ENCODE results near the gene GPR157. TPM values are rescaled to one million over a fixed set of nuclear protein-coding genes. Genes with fewer than 3 reads are reported as not detected.

Gene GPR157
- total RNA-seq, 1 donor, result 5.4 TPM

DNA sequence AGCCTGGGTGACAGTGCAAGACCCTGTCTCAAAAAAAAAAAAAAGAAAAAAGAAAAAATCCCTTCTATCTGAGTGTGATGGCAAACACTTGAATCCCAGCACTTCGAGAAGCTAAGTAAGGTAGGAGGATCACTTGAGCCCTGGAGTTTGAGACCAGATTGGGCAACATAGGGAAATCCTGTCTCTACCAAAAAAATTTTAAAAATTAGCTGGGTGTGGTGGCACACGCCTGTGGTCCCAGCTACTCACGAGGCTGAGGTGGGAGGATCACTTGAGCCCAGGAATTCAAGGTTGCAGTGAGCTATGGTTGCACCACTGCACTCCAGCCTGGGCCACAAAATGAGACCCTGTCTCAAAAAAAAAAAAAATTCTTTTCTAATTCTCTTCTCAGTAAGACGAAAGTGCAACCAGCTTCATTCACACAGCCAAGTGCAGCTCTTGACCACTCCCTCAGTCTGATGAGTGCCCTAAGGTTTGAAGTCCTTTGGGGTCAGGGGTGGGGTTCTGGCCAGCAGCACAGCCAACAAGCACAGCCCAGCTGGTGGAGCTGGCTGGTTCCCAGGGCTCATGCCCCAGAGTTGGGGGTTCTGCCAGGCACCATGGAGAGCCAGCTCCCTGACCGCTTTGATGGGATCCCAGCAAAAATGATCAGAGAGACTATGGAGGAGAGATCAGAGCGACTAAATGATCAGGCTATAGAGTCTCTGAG is 67.5 kb downstream of the GPR157 start:
- Histone ChIP-seq H3K27ac (ENCODE audit: low read depth, low read length) (peak overlapping the region; percentile 84), H2AFZ (ENCODE audit: low read length) (peak overlapping the region; percentile 45), H3K4me3 (ENCODE audit: insufficient read depth, low read length) (peak overlapping the region; percentile 53), H4K20me1 (ENCODE audit: insufficient read depth, low read length) (no peaks in the 10 kb centered on the region), H3K4me1 (ENCODE audit: insufficient read depth, low read length) (peaks cover 41% of the 10 kb centered on the region), H3K79me2 (ENCODE audit: insufficient read depth, low read length) (no peaks in the 10 kb centered on the region), H3K9me3 (ENCODE audit: low read depth, low read length) (no peaks in the 10 kb centered on the region), H3K36me3 (ENCODE audit: insufficient read depth, low read length) (no peaks in the 10 kb centered on the region), H3K27me3 (ENCODE audit: insufficient read depth, low read length) (no peaks in the 10 kb centered on the region), H3K4me2 (ENCODE audit: insufficient read depth, low read length) (peak overlapping the region; percentile 75)
- no peak for TF ChIP-seq CTCF (IDR thresholded peaks at IDR 0.05; ENCODE audit: extremely low read depth, low read depth, low read length)
- no peak for DNase-seq (ENCODE audit: insufficient read length, low spot score, missing footprints)

- H3K4me2 ChIP-seq (ENCODE audit: insufficient read depth, low read length), result no peak overlapping the region
- H3K4me1 ChIP-seq (ENCODE audit: insufficient read depth, low read length), result peaks cover 34% of the 10 kb centered on the region
- H3K36me3 ChIP-seq (ENCODE audit: insufficient read depth, low read length), result no peaks in the 10 kb centered on the region
- TF ChIP-seq CTCF (IDR thresholded peaks at IDR 0.05; ENCODE audit: extremely low read depth, low read depth, low read length), result no peak
- no peak for DNase-seq (ENCODE audit: insufficient read length, low spot score, missing footprints)
- no peak overlapping the region for H3K27ac ChIP-seq (ENCODE audit: low read depth, low read length)
- H4K20me1 ChIP-seq (ENCODE audit: insufficient read depth, low read length), result no peaks in the 10 kb centered on the region
- no peaks in the 10 kb centered on the region for H3K9me3 ChIP-seq (ENCODE audit: low read depth, low read length)
- H3K79me2 ChIP-seq (ENCODE audit: insufficient read depth, low read length), result no peaks in the 10 kb centered on the region
- no peak overlapping the region for H3K4me3 ChIP-seq (ENCODE audit: insufficient read depth, low read length)
- no peaks in the 10 kb centered on the region for H3K27me3 ChIP-seq (ENCODE audit: insufficient read depth, low read length)
- H2AFZ ChIP-seq (ENCODE audit: low read length), result no peak overlapping the region
Measured at GRCh38 chr1:9059891-9060744, 68.8 kb downstream of the GPR157 start.

DNA sequence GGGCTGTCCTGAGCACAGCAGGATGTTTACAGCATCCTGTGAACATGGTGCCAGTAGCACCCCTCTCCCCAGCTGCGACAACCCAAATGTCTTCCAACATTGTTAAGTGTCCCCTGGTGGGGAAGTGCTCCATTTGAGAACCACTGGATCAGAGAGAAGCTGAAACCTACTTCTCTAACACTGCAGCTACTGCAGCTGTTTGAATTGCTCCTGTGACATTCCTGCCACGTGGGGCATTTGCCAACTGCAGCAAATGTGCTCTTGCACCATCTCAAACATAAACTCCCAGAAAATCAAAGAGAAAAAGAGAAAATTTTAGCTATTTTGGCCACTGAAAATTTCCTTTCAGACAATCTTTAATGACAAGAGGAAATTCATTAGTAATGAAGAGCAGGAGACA is 70.4 kb downstream of the GPR157 start:
- no peaks in the 10 kb centered on the region for H4K20me1 ChIP-seq (ENCODE audit: insufficient read depth, low read length)
- no peaks in the 10 kb centered on the region for H3K36me3 ChIP-seq (ENCODE audit: insufficient read depth, low read length)
- no peak overlapping the region for H3K4me3 ChIP-seq (ENCODE audit: insufficient read depth, low read length)
- no peak for DNase-seq (ENCODE audit: insufficient read length, low spot score, missing footprints)
- no peaks in the 10 kb centered on the region for H3K79me2 ChIP-seq (ENCODE audit: insufficient read depth, low read length)
- H3K27me3 ChIP-seq (ENCODE audit: insufficient read depth, low read length), result no peaks in the 10 kb centered on the region
- peaks cover 22% of the 10 kb centered on the region for H3K4me1 ChIP-seq (ENCODE audit: insufficient read depth, low read length)
- TF ChIP-seq CTCF (IDR thresholded peaks at IDR 0.05; ENCODE audit: extremely low read depth, low read depth, low read length), result peak; percentile 43
- no peak overlapping the region for H2AFZ ChIP-seq (ENCODE audit: low read length)
- H3K9me3 ChIP-seq (ENCODE audit: low read depth, low read length), result no peaks in the 10 kb centered on the region
- no peak overlapping the region for H3K4me2 ChIP-seq (ENCODE audit: insufficient read depth, low read length)
- no peak overlapping the region for H3K27ac ChIP-seq (ENCODE audit: low read depth, low read length)

DNA sequence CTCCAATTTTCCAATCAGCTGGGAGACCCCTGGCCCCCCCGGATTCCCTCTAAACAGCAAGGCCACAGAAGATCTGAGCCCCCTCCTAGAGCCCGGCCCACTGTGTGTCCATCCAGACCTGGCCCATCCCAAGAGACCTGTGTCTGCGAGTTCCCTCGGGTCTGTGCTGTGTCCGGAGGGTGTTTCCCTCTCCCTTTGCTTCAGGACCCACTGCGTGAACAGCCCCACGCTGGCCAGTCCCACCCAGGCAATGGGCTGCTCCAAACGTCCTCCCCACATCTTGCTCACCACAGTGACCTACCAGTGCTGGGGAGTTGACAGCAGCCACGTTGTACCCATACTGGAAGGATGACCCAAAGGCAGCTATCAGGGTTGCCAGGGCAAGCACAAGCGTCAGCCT is 71.1 kb downstream of the GPR157 start:
- DNase-seq (ENCODE audit: insufficient read length, low spot score, missing footprints), result no peak
- Histone ChIP-seq H3K9me3 (ENCODE audit: low read depth, low read length) (no peaks in the 10 kb centered on the region), H3K27me3 (ENCODE audit: insufficient read depth, low read length) (no peaks in the 10 kb centered on the region), H3K4me1 (ENCODE audit: insufficient read depth, low read length) (peaks cover 20% of the 10 kb centered on the region), H3K4me3 (ENCODE audit: insufficient read depth, low read length) (no peak overlapping the region), H3K4me2 (ENCODE audit: insufficient read depth, low read length) (no peak overlapping the region), H2AFZ (ENCODE audit: low read length) (no peak overlapping the region), H3K36me3 (ENCODE audit: insufficient read depth, low read length) (no peaks in the 10 kb centered on the region), H4K20me1 (ENCODE audit: insufficient read depth, low read length) (no peaks in the 10 kb centered on the region), H3K27ac (ENCODE audit: low read depth, low read length) (no peak overlapping the region), H3K79me2 (ENCODE audit: insufficient read depth, low read length) (no peaks in the 10 kb centered on the region)
- no peak for TF ChIP-seq CTCF (IDR thresholded peaks at IDR 0.05; ENCODE audit: extremely low read depth, low read depth, low read length)
